ENCODE measurements around the gene DEAF1. TPM values are rescaled to one million over a fixed set of nuclear protein-coding genes. Genes with fewer than 3 reads are reported as not detected.
"Not testable (repeated sequence)": the region's sequence is repeated elsewhere in the genome, so short reads cannot be mapped to it uniquely, and the experiment has no call there.

DEAF1 gene
- 31.4 TPM for polyA plus RNA-seq (2013)

DNA sequence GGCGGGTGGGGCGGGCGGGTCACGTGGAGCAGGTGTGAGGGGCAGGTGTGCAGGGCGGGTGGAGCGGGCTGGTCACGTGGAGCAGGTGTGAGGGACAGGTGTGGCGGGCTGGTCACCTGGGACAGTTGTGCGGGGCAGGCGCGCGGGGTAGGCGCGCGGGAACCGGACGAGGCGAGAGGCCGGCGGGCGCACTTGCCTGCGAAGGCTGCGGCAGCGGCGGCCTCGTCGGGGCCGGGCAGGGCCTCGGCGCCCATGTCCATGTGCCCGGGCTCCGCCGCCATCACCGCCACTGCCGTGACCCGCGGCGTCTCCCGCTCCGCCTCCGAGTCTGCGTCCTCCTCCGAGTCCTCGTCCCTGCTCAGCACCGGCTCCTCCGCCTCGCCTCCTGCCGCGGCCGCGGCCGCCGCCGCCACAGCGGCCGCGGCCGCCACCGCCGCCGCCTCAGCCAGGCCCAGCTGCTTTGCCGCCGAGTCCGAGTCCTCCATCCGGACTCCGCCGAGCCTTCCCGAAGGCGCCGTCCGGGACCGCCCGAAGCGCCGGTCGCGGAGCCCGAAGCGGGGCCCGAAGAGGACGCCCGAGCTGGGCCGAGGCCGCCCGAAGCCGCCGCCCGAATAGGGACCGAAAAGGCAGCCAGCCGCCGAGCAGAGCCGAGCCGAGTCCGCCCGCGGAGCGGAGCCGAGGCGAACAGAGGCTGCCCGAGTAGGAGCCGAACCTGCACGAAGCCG, at the start of gene DEAF1:
Gene DEAF1 (minus strand): TSS at position 660 of the 725 bp plus-strand sequence. CDS start 175 bp downstream, at position 485.
- CTCF ChIA-PET = interaction anchor here (1.0 to 3.3 kb wide), 7 partner anchors 28 to 69 kb away, joined by 3 to 28 read pairs (median 4); no protein-coding TSS in a partner anchor
- POLR2A ChIA-PET = interaction anchor here (0.7 kb wide), 1 partner anchor 12 kb away, joined by 3 read pairs; no protein-coding TSS in a partner anchor
- no peaks in the 10 kb centered on the region for H3K27me3 ChIP-seq (replicated peaks in 2 of 5; ENCODE audit: control insufficient read depth in 4 of 5, insufficient read depth in 5 of 5, low read length in 4 of 5)
- H3K36me3 ChIP-seq (ENCODE audit: control insufficient read depth in 4 of 4, insufficient read depth in 4 of 4, low read length in 3 of 4) = peaks cover 0 to 19% (median 7%) of the 10 kb centered on the region in 4 experiments
- H3K4me3 ChIP-seq (ENCODE audit: control insufficient read depth in 1 of 7, extremely low read depth in 1 of 7, insufficient read depth in 4 of 7, low read depth in 2 of 7, low read length in 6 of 7) = peak within 1 kb of the TSS; percentile 81 to 92 (median 85)
- 3% methylated on average over 89 of the region's 103 CpGs for WGBS (ENCODE audit: insufficient coverage)
- peak within 1 kb of the TSS; percentile 98 to 99 for H3K27ac ChIP-seq (ENCODE audit: insufficient read depth in 1 of 2, low read depth in 1 of 2, low read length in 2 of 2, poor library complexity in 1 of 2, severe bottlenecking in 2 of 2)
- DNase-seq = peak; percentile 97 to 99 (median 98)
- H3K9me3 ChIP-seq (ENCODE audit: control extremely low read depth in 1 of 5, control insufficient read depth in 4 of 5, insufficient read depth in 2 of 5, low read depth in 1 of 5, low read length in 4 of 5) = no peaks in the 10 kb centered on the region
- peaks cover 0 to 57% (median 29%) of the 10 kb centered on the region in 4 experiments for H3K4me1 ChIP-seq (ENCODE audit: control extremely low read depth in 1 of 4, control insufficient read depth in 4 of 4, insufficient read depth in 4 of 4, low read length in 3 of 4)

- WGBS (ENCODE audit: insufficient coverage) = no CpG with 5 or more reads among the region's 4 CpGs
- H3K27me3 ChIP-seq (replicated peaks in 2 of 5; ENCODE audit: control insufficient read depth in 4 of 5, insufficient read depth in 5 of 5, low read length in 4 of 5) = no peaks in the 10 kb centered on the region
- ChIA-PET CTCF (interaction anchor here (1.0 to 9.2 kb wide), 3 partner anchors 11 to 16 kb away, joined by 3 to 133 read pairs (median 5); no protein-coding TSS in a partner anchor), POLR2A (no interaction called here)
- no peaks in the 10 kb centered on the region for H3K9me3 ChIP-seq (ENCODE audit: control extremely low read depth in 1 of 5, control insufficient read depth in 4 of 5, insufficient read depth in 2 of 5, low read depth in 1 of 5, low read length in 4 of 5)
- no peak for DNase-seq
- peaks cover 0 to 30% (median 27%) of the 10 kb centered on the region in 4 experiments for H3K4me1 ChIP-seq (ENCODE audit: control extremely low read depth in 1 of 4, control insufficient read depth in 4 of 4, insufficient read depth in 4 of 4, low read length in 3 of 4)
- H3K36me3 ChIP-seq (ENCODE audit: control insufficient read depth in 4 of 4, insufficient read depth in 4 of 4, low read length in 3 of 4) = no peaks in the 10 kb centered on the region
- no peak overlapping the region for H3K27ac ChIP-seq (ENCODE audit: insufficient read depth in 1 of 2, low read depth in 1 of 2, low read length in 2 of 2, poor library complexity in 1 of 2, severe bottlenecking in 2 of 2)
- no peak overlapping the region for H3K4me3 ChIP-seq (ENCODE audit: control insufficient read depth in 1 of 7, extremely low read depth in 1 of 7, insufficient read depth in 4 of 7, low read depth in 2 of 7, low read length in 6 of 7)
Observed at GRCh38 chr11:742571-743201, 47.7 kb upstream of the DEAF1 start.

DNA sequence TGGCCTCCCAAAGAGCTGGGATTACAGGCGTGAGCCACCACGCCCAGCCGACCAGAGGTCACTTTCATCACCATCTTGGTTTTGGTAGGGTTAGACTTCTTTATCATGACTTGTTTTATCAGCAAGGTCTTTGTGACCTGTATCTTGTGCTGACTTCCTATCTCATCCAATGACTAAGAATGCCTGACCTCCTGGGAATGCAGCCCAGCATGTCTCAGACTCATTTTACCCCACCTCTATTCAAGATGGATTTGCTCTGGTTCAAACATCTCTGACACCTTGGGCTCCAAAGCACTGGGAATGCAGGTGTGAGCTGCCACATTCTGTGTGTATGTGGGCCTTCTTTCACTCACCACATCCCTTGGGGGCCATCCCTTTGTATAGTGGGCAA, 47.1 kb upstream of the DEAF1 start:
- Histone ChIP-seq H3K27ac (ENCODE audit: insufficient read depth in 1 of 2, low read depth in 1 of 2, low read length in 2 of 2, poor library complexity in 1 of 2, severe bottlenecking in 2 of 2) (no peak overlapping the region), H3K4me1 (ENCODE audit: control extremely low read depth in 1 of 4, control insufficient read depth in 4 of 4, insufficient read depth in 4 of 4, low read length in 3 of 4) (peaks cover 0 to 36% (median 32%) of the 10 kb centered on the region in 4 experiments), H3K9me3 (ENCODE audit: control extremely low read depth in 1 of 5, control insufficient read depth in 4 of 5, insufficient read depth in 2 of 5, low read depth in 1 of 5, low read length in 4 of 5) (no peaks in the 10 kb centered on the region), H3K36me3 (ENCODE audit: control insufficient read depth in 4 of 4, insufficient read depth in 4 of 4, low read length in 3 of 4) (no peaks in the 10 kb centered on the region), H3K4me3 (ENCODE audit: control insufficient read depth in 1 of 7, extremely low read depth in 1 of 7, insufficient read depth in 4 of 7, low read depth in 2 of 7, low read length in 6 of 7) (no peak overlapping the region), H3K27me3 (replicated peaks in 2 of 5; ENCODE audit: control insufficient read depth in 4 of 5, insufficient read depth in 5 of 5, low read length in 4 of 5) (no peaks in the 10 kb centered on the region)
- 86% methylated on average over 3 of the region's 3 CpGs for WGBS (ENCODE audit: insufficient coverage)
- CTCF ChIA-PET = interaction anchor here (0.6 kb wide), 1 partner anchor 18 kb away, joined by 3 read pairs; no protein-coding TSS in a partner anchor
- POLR2A ChIA-PET = no interaction called here
- DNase-seq = no peak

GRCh38 chr11:737899-738298, 42.9 kb upstream of the DEAF1 start:
- not testable (repeated sequence) for H3K9me3 ChIP-seq (ENCODE audit: control extremely low read depth in 1 of 5, control insufficient read depth in 4 of 5, insufficient read depth in 2 of 5, low read depth in 1 of 5, low read length in 4 of 5); H3K36me3 ChIP-seq (ENCODE audit: control insufficient read depth in 4 of 4, insufficient read depth in 4 of 4, low read length in 3 of 4); H3K27me3 ChIP-seq (replicated peaks in 2 of 5; ENCODE audit: control insufficient read depth in 4 of 5, insufficient read depth in 5 of 5, low read length in 4 of 5)
- ChIA-PET POLR2A (interaction anchor here (0.6 to 1.3 kb wide), 3 partner anchors 9 to 68 kb away, joined by 3 to 8 read pairs (median 3); partner anchors contain the start of gene TALDO1), CTCF (interaction anchor here (0.6 to 4.4 kb wide), 4 partner anchors 10 to 19 kb away, joined by 3 to 27 read pairs (median 4); no protein-coding TSS in a partner anchor)
- peak overlapping the region in 5 of 7 experiments; percentile 7 to 66 (median 48) for H3K4me3 ChIP-seq (ENCODE audit: control insufficient read depth in 1 of 7, extremely low read depth in 1 of 7, insufficient read depth in 4 of 7, low read depth in 2 of 7, low read length in 6 of 7)
- WGBS (ENCODE audit: insufficient coverage) = 5% methylated on average over 8 of the region's 10 CpGs
- H3K4me1 ChIP-seq (ENCODE audit: control extremely low read depth in 1 of 4, control insufficient read depth in 4 of 4, insufficient read depth in 4 of 4, low read length in 3 of 4) = peaks cover 0 to 17% (median 15%) of the 10 kb centered on the region in 4 experiments
- H3K27ac ChIP-seq (ENCODE audit: insufficient read depth in 1 of 2, low read depth in 1 of 2, low read length in 2 of 2, poor library complexity in 1 of 2, severe bottlenecking in 2 of 2) = peak overlapping the region in 1 of 2 experiments; percentile 29
- peak in 1 of 3 donors; percentile 49 for DNase-seq

DNA sequence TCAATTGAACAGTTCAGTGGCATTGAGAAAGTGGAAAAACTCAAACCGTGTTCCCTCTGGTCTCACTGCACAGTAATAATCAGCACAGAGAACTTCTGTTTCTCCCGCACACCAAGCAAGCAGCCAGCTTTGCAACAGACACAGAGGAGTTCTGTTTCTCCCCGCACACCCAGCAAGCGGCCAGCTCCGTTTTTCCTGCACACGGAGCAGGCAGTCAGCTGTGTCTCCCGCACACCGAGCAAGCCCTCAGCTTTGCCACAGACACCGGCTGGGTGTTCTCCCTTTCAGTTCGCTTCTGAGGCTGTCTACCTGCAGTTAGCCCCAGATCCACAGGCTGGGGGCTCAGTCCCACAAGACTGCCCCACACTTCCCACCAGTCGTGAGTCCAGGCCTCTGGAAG, 42.3 kb upstream of the DEAF1 start:
- POLR2A ChIA-PET = interaction anchor here (0.6 to 1.3 kb wide), 3 partner anchors 10 to 67 kb away, joined by 3 to 8 read pairs (median 3); partner anchors contain the start of gene TALDO1
- peak overlapping the region in 6 of 7 experiments; percentile 7 to 66 (median 46) for H3K4me3 ChIP-seq (ENCODE audit: control insufficient read depth in 1 of 7, extremely low read depth in 1 of 7, insufficient read depth in 4 of 7, low read depth in 2 of 7, low read length in 6 of 7)
- CTCF ChIA-PET = interaction anchor here (0.6 to 4.4 kb wide), 4 partner anchors 10 to 20 kb away, joined by 3 to 27 read pairs (median 4); no protein-coding TSS in a partner anchor
- peaks cover 0 to 17% (median 15%) of the 10 kb centered on the region in 4 experiments for H3K4me1 ChIP-seq (ENCODE audit: control extremely low read depth in 1 of 4, control insufficient read depth in 4 of 4, insufficient read depth in 4 of 4, low read length in 3 of 4)
- no peaks in the 10 kb centered on the region for H3K9me3 ChIP-seq (ENCODE audit: control extremely low read depth in 1 of 5, control insufficient read depth in 4 of 5, insufficient read depth in 2 of 5, low read depth in 1 of 5, low read length in 4 of 5)
- peak overlapping the region in 1 of 2 experiments; percentile 29 for H3K27ac ChIP-seq (ENCODE audit: insufficient read depth in 1 of 2, low read depth in 1 of 2, low read length in 2 of 2, poor library complexity in 1 of 2, severe bottlenecking in 2 of 2)
- no peaks in the 10 kb centered on the region for H3K27me3 ChIP-seq (replicated peaks in 2 of 5; ENCODE audit: control insufficient read depth in 4 of 5, insufficient read depth in 5 of 5, low read length in 4 of 5)
- no peaks in the 10 kb centered on the region for H3K36me3 ChIP-seq (ENCODE audit: control insufficient read depth in 4 of 4, insufficient read depth in 4 of 4, low read length in 3 of 4)
- WGBS (ENCODE audit: insufficient coverage) = 3% methylated on average over 11 of the region's 11 CpGs
- DNase-seq = peak in 1 of 3 donors; percentile 44

DNA sequence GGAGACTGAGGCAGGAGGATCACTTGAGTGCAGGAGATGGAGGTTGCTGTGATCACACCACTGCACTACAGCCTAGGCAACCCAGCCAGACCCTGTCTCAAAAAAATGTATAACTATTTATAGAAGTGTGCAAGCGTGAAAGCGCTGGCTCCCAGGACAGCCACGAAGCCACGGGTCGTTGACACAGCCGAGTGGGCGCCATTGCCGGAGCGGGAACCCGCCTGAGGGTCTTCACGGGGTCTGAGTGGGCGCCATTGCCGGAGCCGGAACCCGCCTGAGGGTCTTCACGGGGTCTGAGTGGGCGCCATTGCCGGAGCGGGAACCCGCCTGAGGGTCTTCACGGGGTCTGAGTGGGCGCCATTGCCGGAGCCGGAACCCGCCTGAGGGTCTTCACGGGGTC, 39.5 kb upstream of the DEAF1 start:
- H3K27me3 ChIP-seq (replicated peaks in 2 of 5; ENCODE audit: control insufficient read depth in 4 of 5, insufficient read depth in 5 of 5, low read length in 4 of 5); POLR2A ChIA-PET; H3K27ac ChIP-seq (ENCODE audit: insufficient read depth in 1 of 2, low read depth in 1 of 2, low read length in 2 of 2, poor library complexity in 1 of 2, severe bottlenecking in 2 of 2); H3K36me3 ChIP-seq (ENCODE audit: control insufficient read depth in 4 of 4, insufficient read depth in 4 of 4, low read length in 3 of 4); H3K9me3 ChIP-seq (ENCODE audit: control extremely low read depth in 1 of 5, control insufficient read depth in 4 of 5, insufficient read depth in 2 of 5, low read depth in 1 of 5, low read length in 4 of 5); H3K4me3 ChIP-seq (ENCODE audit: control insufficient read depth in 1 of 7, extremely low read depth in 1 of 7, insufficient read depth in 4 of 7, low read depth in 2 of 7, low read length in 6 of 7); DNase-seq: not testable (repeated sequence)
- WGBS (ENCODE audit: insufficient coverage) = 97% methylated on average over 6 of the region's 26 CpGs
- CTCF ChIA-PET = interaction anchor here (0.8 to 15.0 kb wide), 3 partner anchors 12 to 23 kb away, joined by 4 to 133 read pairs (median 25); partner anchors contain the start of gene TALDO1
- H3K4me1 ChIP-seq (ENCODE audit: control extremely low read depth in 1 of 4, control insufficient read depth in 4 of 4, insufficient read depth in 4 of 4, low read length in 3 of 4) = peaks cover 0 to 17% (median 16%) of the 10 kb centered on the region in 4 experiments
